Right ventricle myocardium inferior (tissue), 1 donor: ENCODE data around the gene TULP4. TPM values are rescaled to one million over a fixed set of nuclear protein-coding genes. Genes with fewer than 3 reads are reported as not detected.
A peak's percentile ranks its signal among the peaks of the same experiment; 100 is the strongest.
"Not testable (repeated sequence)": the region's sequence is repeated elsewhere in the genome, so short reads cannot be mapped to it uniquely, and the experiment has no call there.

Experiments
- ATAC-seq: fragments of 200-7000 bp; cut with Tn5 transposase; one replicate; pipeline ENCODE4 v1.9.1; 2020; ENCODE audit warnings: mild to moderate bottlenecking, moderate library complexity
- DNase-seq: peaks from one replicate; pipeline ENCODE4 v3.0.0; 2021; ENCODE audit errors: missing footprints
- intact Hi-C: fragments of 100-400 bp; cut with DNase I; formaldehyde crosslinking; loops from one replicate; pipeline ENCODE4 v1.11.0; 2022
- total RNA-seq: library from RNA; stranded (reverse); fragmentation: NEBNext Ultra II Directional; extraction: Animal tissue kit (Norgen Biotek cat#: 25700); gene quantifications from one replicate; pipeline ENCODE4 v1.2.1, GENCODE V29; 2021
- donor health status: DM: no; HTN: yes; CAD: no; lungs with severe emphysema.

The TULP4 gene
- total RNA-seq, 1 donor from 2014 or later, result 94.9 TPM

- intact Hi-C loops, DNase-seq, ATAC-seq: not testable (repeated sequence)
These were observed 36.7 kb downstream of the TULP4 start for GRCh38 chr6:158348737-158349504.

GRCh38 chr6:158349505-158350275 is 37.4 kb downstream of the TULP4 start:
- DNase-seq, intact Hi-C loops, ATAC-seq: not testable (repeated sequence)

GRCh38 chr6:158350731-158351130 is 38.5 kb downstream of the TULP4 start:
- ATAC-seq, DNase-seq, intact Hi-C loops: not testable (repeated sequence)

- ATAC-seq, result no peak
- no peak for DNase-seq
- intact Hi-C loops, result no loop called here
These were observed 41.9 kb downstream of the TULP4 start for GRCh38 chr6:158353883-158354877.

- ATAC-seq (no peak), DNase-seq (no peak)
- intact Hi-C loops, result no loop called here
These were observed 44.6 kb downstream of the TULP4 start for GRCh38 chr6:158356586-158357546.

GRCh38 chr6:158357570-158358216 is 45.4 kb downstream of the TULP4 start:
- no peak for DNase-seq
- intact Hi-C loops, result no loop called here
- ATAC-seq, result no peak

GRCh38 chr6:158358450-158359077 is 46.3 kb downstream of the TULP4 start:
- DNase-seq, result no peak
- no peak for ATAC-seq
- intact Hi-C loops, result no loop called here

- intact Hi-C loops, result no loop called here
- DNase-seq (no peak), ATAC-seq (no peak)
These were observed 48.8 kb downstream of the TULP4 start for GRCh38 chr6:158361068-158361467.

GRCh38 chr6:158361961-158362669 is 49.9 kb downstream of the TULP4 start:
- ATAC-seq (peak; percentile 67), DNase-seq (no peak)
- intact Hi-C loops, result no loop called here

GRCh38 chr6:158366363-158366762 is 54.1 kb downstream of the TULP4 start:
- DNase-seq (no peak), ATAC-seq (no peak)
- intact Hi-C loops, result no loop called here

GRCh38 chr6:158367816-158368215 is 55.6 kb downstream of the TULP4 start:
- no peak for DNase-seq
- ATAC-seq, result no peak
- intact Hi-C loops, result no loop called here

- no peak for ATAC-seq
- intact Hi-C loops, result no loop called here
- no peak for DNase-seq
These were observed 57.0 kb downstream of the TULP4 start for GRCh38 chr6:158369241-158369640.

- intact Hi-C loops, result loop anchor here (10.0 kb wide), 1 partner anchor 74 kb away; no protein-coding TSS in a partner anchor
- ATAC-seq, result no peak
- no peak for DNase-seq
These were observed 58.5 kb downstream of the TULP4 start for GRCh38 chr6:158370805-158371204.

GRCh38 chr6:158371261-158371660 is 59.0 kb downstream of the TULP4 start:
- intact Hi-C loops, result loop anchor here (10.0 kb wide), 1 partner anchor 74 kb away; no protein-coding TSS in a partner anchor
- DNase-seq (no peak), ATAC-seq (no peak)

GRCh38 chr6:158372574-158372973 is 60.3 kb downstream of the TULP4 start:
- intact Hi-C loops, result loop anchor here (10.0 kb wide), 1 partner anchor 72 kb away; no protein-coding TSS in a partner anchor
- DNase-seq (no peak), ATAC-seq (no peak)

GRCh38 chr6:158373214-158373613 is 60.9 kb downstream of the TULP4 start:
- ATAC-seq, result no peak

More at GRCh38 chr6:158373214-158373613, 60.9 kb downstream of the TULP4 start:
- intact Hi-C loops, result loop anchor here (10.0 kb wide), 1 partner anchor 72 kb away; no protein-coding TSS in a partner anchor
- no peak for DNase-seq
